IPS-NIHi7 (cell line): ENCODE data around the gene ZAP70.

ENCODE experiments used
- DNase-seq: peaks from one replicate; pipeline ENCODE4 v3.0.0; 2012; ENCODE audit warnings: mixed read lengths; ENCODE audit errors: extremely low spot score

Gene ZAP70

DNA sequence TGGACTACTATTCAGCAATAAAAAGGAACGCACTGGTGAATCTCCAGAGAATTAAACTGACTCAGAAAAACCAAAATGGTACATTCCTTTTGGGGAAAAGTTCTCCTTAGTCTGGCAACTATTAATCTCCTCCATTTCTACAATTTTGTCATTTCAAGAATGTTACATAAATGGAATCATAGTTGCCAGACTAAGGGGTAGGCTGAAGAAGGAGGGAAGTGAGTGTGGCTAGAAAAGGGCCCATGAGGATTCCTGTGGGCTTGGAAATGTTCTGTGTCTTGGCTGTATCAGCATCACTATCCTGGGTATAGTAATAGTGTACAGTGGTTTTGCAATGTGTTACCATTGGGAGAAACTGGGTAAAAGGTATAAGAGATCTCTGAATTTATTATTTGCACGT, 72.4 kb downstream of the ZAP70 start:
- DNase-seq = no peak

DNA sequence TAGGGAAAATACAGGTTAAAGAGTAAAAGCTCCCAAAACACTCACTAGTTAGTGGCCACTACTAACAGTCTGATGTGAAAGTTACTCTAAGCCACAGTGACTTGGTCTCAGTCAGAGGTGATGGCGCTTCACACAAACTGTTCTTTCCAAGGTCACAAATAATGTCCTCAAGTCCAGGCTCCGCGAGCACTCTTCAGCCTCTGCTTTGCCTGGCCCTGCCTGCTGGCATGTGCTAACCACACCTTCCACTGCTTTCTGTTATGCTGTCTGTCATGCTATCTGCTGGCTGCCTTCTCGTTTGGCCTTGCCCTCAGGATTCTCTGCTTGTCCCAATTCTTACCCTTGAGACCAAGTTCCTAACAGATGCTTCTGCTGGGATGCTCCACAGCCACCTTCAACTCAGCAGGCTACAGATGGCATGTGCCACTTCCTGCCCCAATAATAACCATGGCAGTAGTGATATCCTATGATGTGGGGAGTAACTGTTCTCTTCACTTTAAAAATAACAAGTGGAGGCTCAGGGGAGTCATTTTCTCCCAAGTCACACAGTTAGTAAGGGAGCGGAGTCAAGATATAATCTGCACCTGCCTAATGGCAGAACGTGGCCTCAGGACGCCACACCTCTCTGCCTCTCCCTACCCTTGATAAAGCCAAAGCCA, 75.7 kb downstream of the ZAP70 start:
- DNase-seq = no peak
